Smooth muscle cell (in vitro differentiated cells): Measurements from ENCODE around the gene ADAM23. TPM values are rescaled to one million over a fixed set of nuclear protein-coding genes. Genes with fewer than 3 reads are reported as not detected.

Experiments
- DNase-seq: peaks from one replicate; lab custom pipeline; 2025; ENCODE audit not compliant: unreplicated experiment; lab: John Stamatoyannopoulos, UW
- H2AFZ ChIP-seq: fragments of 200-600 bp; sonication (generic); 2 replicates; pipeline ENCODE4 v1.6.0; 2016; ENCODE audit warnings: antibody characterized with exemption, low read depth, mild to moderate bottlenecking
- H3F3A ChIP-seq: fragments of 200-600 bp; sonication (generic); 2 replicates; pipeline ENCODE4 v1.6.0; 2017; ENCODE audit warnings: antibody characterized with exemption, low read depth
- H3K27ac ChIP-seq: fragments of 200-600 bp; sonication (generic); 2 replicates; pipeline ENCODE4 v1.5.1; 2016; ENCODE audit warnings: low read depth, mild to moderate bottlenecking
- H3K27me3 ChIP-seq: fragments of 200-600 bp; sonication (generic); 2 replicates; pipeline ENCODE4 v1.6.1; 2016; ENCODE audit warnings: low read depth, mild to moderate bottlenecking
- H3K36me3 ChIP-seq: fragments of 200-600 bp; sonication (generic); 2 replicates; pipeline ENCODE4 v1.5.1; 2016; ENCODE audit warnings: low read depth
- H3K4me1 ChIP-seq: fragments of 200-600 bp; sonication (generic); 2 replicates; pipeline ENCODE4 v1.5.1; 2016; ENCODE audit warnings: low read depth
- H3K4me2 ChIP-seq: fragments of 200-600 bp; sonication (generic); 2 replicates; pipeline ENCODE4 v1.6.0; 2016; ENCODE audit warnings: mild to moderate bottlenecking
- H3K4me3 ChIP-seq: fragments of 200-600 bp; sonication (generic); 2 replicates; pipeline ENCODE4 v1.5.1; 2016; ENCODE audit warnings: mild to moderate bottlenecking
- H3K79me2 ChIP-seq: fragments of 200-600 bp; sonication (generic); 2 replicates; pipeline ENCODE4 v1.6.0; 2016; ENCODE audit warnings: low read depth, mild to moderate bottlenecking
- H3K9ac ChIP-seq: fragments of 200-600 bp; sonication (generic); 2 replicates; pipeline ENCODE4 v1.6.0; 2016; ENCODE audit warnings: low read depth
- H3K9me3 ChIP-seq: fragments of 200-600 bp; sonication (generic); replicated peaks from 2 replicates; pipeline ENCODE4 v1.5.1; 2016; ENCODE audit warnings: low read depth
- H4K20me1 ChIP-seq: fragments of 200-600 bp; sonication (generic); 2 replicates; pipeline ENCODE4 v1.6.0; 2016; ENCODE audit warnings: low read depth
- CTCF ChIP-seq: fragments of 200-600 bp; sonication (generic); IDR thresholded peaks from 2 replicates; pipeline ENCODE4 v1.5.1; 2017; ENCODE audit warnings: borderline replicate concordance, mild to moderate bottlenecking, antibody characterized with exemption; ENCODE audit not compliant: insufficient read depth, poor library complexity, severe bottlenecking
- WGBS: methylation state at CpG from one replicate; pipeline ENCODE4 v1.1.7; 2016; ENCODE audit warnings: low lambda C conversion rate; 5-methylcytosine and 5-hydroxymethylcytosine counted together
- polyA plus RNA-seq: library from polyadenylated mRNA; unstranded; fragments of >200 nt; fragmentation: Nextera tagmentation; extraction: Ambion mirVana; gene quantifications from 2 replicates; pipeline ENCODE4 v1.2.1, GENCODE V29; 2016
- total RNA-seq: library from RNA; depleted of rRNA; stranded (reverse); fragments of >200 nt; gene quantifications from 2 replicates; pipeline ENCODE4 v1.2.3, GENCODE V29; 2014

Gene ADAM23
- total and polyA plus RNA-seq, 2 experiments from 2014 or later: 7.0 to 18.2 TPM

GRCh38 chr2:206430452-206430851 is 12.9 kb upstream of the ADAM23 start:
- H4K20me1 ChIP-seq: no peaks in the 10 kb centered on the region
- no peak overlapping the region for H3K4me2 ChIP-seq
- H3K27me3 ChIP-seq: no peaks in the 10 kb centered on the region
- no peak for TF ChIP-seq CTCF
- no peaks in the 10 kb centered on the region for H3F3A ChIP-seq
- H3K4me3 ChIP-seq: no peak overlapping the region
- no peak overlapping the region for H3K27ac ChIP-seq
- peaks cover 1% of the 10 kb centered on the region for H3K4me1 ChIP-seq
- H2AFZ ChIP-seq: no peak overlapping the region
- no peak for DNase-seq
- no peaks in the 10 kb centered on the region for H3K36me3 ChIP-seq
- H3K79me2 ChIP-seq: no peaks in the 10 kb centered on the region
- 98% methylated on average over 2 of the region's 2 CpGs for WGBS
- H3K9me3 ChIP-seq: no peaks in the 10 kb centered on the region
- no peak overlapping the region for H3K9ac ChIP-seq

- no peaks in the 10 kb centered on the region for H3F3A ChIP-seq
- H3K4me2 ChIP-seq: no peak overlapping the region
- no peak overlapping the region for H3K4me3 ChIP-seq
- H3K27me3 ChIP-seq: no peaks in the 10 kb centered on the region
- no peak for DNase-seq
- 88% methylated on average over 3 of the region's 3 CpGs for WGBS
- H4K20me1 ChIP-seq: no peaks in the 10 kb centered on the region
- TF ChIP-seq CTCF: no peak
- H3K9me3 ChIP-seq: no peaks in the 10 kb centered on the region
- H2AFZ ChIP-seq: no peak overlapping the region
- H3K36me3 ChIP-seq: no peaks in the 10 kb centered on the region
- H3K79me2 ChIP-seq: no peaks in the 10 kb centered on the region
- no peak overlapping the region for H3K9ac ChIP-seq
- peaks cover 8% of the 10 kb centered on the region for H3K4me1 ChIP-seq
- no peak overlapping the region for H3K27ac ChIP-seq
These were observed 11.9 kb upstream of the ADAM23 start for GRCh38 chr2:206431439-206431838.

- Histone ChIP-seq H3K4me1 (peaks cover 8% of the 10 kb centered on the region), H3K4me3 (no peak overlapping the region)
These were observed 10.9 kb upstream of the ADAM23 start for GRCh38 chr2:206432193-206433082.

More at GRCh38 chr2:206432193-206433082, 10.9 kb upstream of the ADAM23 start:
- Histone ChIP-seq H3K27ac (no peak overlapping the region), H3K9ac (no peak overlapping the region), H3K4me2 (no peak overlapping the region), H3K9me3 (no peaks in the 10 kb centered on the region), H3K36me3 (no peaks in the 10 kb centered on the region), H4K20me1 (no peaks in the 10 kb centered on the region), H2AFZ (no peak overlapping the region), H3F3A (no peaks in the 10 kb centered on the region), H3K27me3 (no peaks in the 10 kb centered on the region), H3K79me2 (no peaks in the 10 kb centered on the region)
- DNase-seq: no peak
- 82% methylated on average over 6 of the region's 6 CpGs for whole genome bisulfite sequencing
- TF ChIP-seq CTCF: no peak
